Spleen (tissue), 11 donors: ENCODE results near the gene MMP20. TPM values are rescaled to one million over a fixed set of nuclear protein-coding genes. Genes with fewer than 3 reads are reported as not detected.

Experiments used
- DNase-seq: peaks from one replicate; pipeline ENCODE4 v3.0.0-alpha.2; 2020
- H3K27ac ChIP-seq, 8 donors: fragments of 200-600 bp; sonication (generic) in 7 of 8; 1 replicate in 4 of 8; 2 replicates in 4 of 8; pipeline versions ENCODE4 v1.5.0 to v1.8.0; 2016 to 2021; ENCODE audit warnings: inconsistent platforms in 4 of 8, mild to moderate bottlenecking in 4 of 8, moderate library complexity in 1 of 8
- H3K27me3 ChIP-seq, 7 donors: fragments of 200-600 bp; sonication (generic) in 6 of 7; replicated peaks in 1 of 7; 1 replicate in 4 of 7; 2 replicates in 3 of 7; pipeline versions ENCODE4 v1.5.0 to v1.8.0; 2016 to 2021; ENCODE audit warnings: inconsistent platforms in 3 of 7, mild to moderate bottlenecking in 1 of 7
- H3K36me3 ChIP-seq, 6 donors: fragments of 200-600 bp; sonication (generic) in 5 of 6; 1 replicate in 4 of 6; 2 replicates in 2 of 6; pipeline versions ENCODE4 v1.5.0 to v1.8.0; 2016 to 2021; ENCODE audit warnings: inconsistent platforms in 2 of 6
- H3K4me1 ChIP-seq, 6 donors: fragments of 200-600 bp; sonication (generic) in 5 of 6; 1 replicate in 3 of 6; 2 replicates in 3 of 6; pipeline versions ENCODE4 v1.5.0 to v1.8.0; 2016 to 2021; ENCODE audit warnings: inconsistent platforms in 3 of 6
- H3K4me3 ChIP-seq, 8 donors: fragments of 200-600 bp; sonication (generic) in 7 of 8; 1 replicate in 4 of 8; 2 replicates in 4 of 8; pipeline versions ENCODE4 v1.5.0 to v1.8.0; 2016 to 2021; ENCODE audit warnings: inconsistent platforms in 4 of 8, mild to moderate bottlenecking in 4 of 8, moderate library complexity in 2 of 8
- H3K9me3 ChIP-seq, 8 donors: fragments of 200-600 bp; sonication (generic) in 7 of 8; 1 replicate in 4 of 8; 2 replicates in 4 of 8; pipeline versions ENCODE4 v1.5.0 to v1.8.0; 2016 to 2021; ENCODE audit warnings: inconsistent platforms in 4 of 8
- CTCF ChIP-seq, 11 experiments: fragments of 200-600 bp in 7 of 11; fragments of 450-650 bp in 4 of 11; sonication (generic) in 4 of 11; IDR thresholded peaks in 8 of 11; conservative IDR thresholded peaks in 3 of 11; 1 replicate in 7 of 11; 2 replicates in 4 of 11; pipeline versions ENCODE4 v1.4.0 to v1.8.0; 2016 to 2021; ENCODE audit warnings: antibody characterized with exemption in 11 of 11, inconsistent platforms in 4 of 11, mild to moderate bottlenecking in 1 of 11
- POLR2A ChIP-seq, 3 donors: fragments of 450-650 bp; IDR thresholded peaks; one replicate each; pipeline ENCODE4 v1.5.1; 2017; ENCODE audit warnings: antibody characterized with exemption in 3 of 3, mild to moderate bottlenecking in 1 of 3
- POLR2AphosphoS5 ChIP-seq, 3 donors: sonication (generic); formaldehyde crosslinking; IDR thresholded peaks; one replicate each; pipeline ENCODE4 v1.5.1; 2017; ENCODE audit warnings: antibody characterized with exemption in 3 of 3
- WGBS, 5 donors: extraction: QIAGEN DNeasy Blood & Tissue Kit in 3 of 5; methylation state at CpG; one replicate each; pipeline versions ENCODE4 v1.1.5 to v1.1.7; 2013 to 2018; 5-methylcytosine and 5-hydroxymethylcytosine counted together
- intact Hi-C: fragments of 100-400 bp; cut with DNase I; formaldehyde crosslinking; loops from one replicate; pipeline ENCODE4 v1.15.0; 2023; ENCODE audit warnings: low total_unique reads
- polyA plus RNA-seq, 3 donors: library from polyadenylated mRNA; stranded (reverse); fragments of 200-250 nt; gene quantifications; one replicate each; pipeline ENCODE4 v1.2.1, GENCODE V29; 2013
- total RNA-seq, 7 donors: library from RNA; depleted of rRNA in 3 of 7; stranded (reverse); fragments of >200 nt in 3 of 7; fragmentation: NEBNext Ultra II Directional in 4 of 7; extraction: Animal tissue kit (Norgen Biotek cat#: 25700) in 4 of 7; gene quantifications; one replicate each; pipeline versions ENCODE4 v1.1.0 to v1.2.1, GENCODE V29; 2016 to 2021
- donor health status: healthy with polysubstance abuse.
- donor health status: DM: no; HTN: no; CAD: no; lungs with moderate emphysema.
- donor health status: DM: no; HTN: no; CAD: no.
- donor health status: Bipolar disorder and iron deficiency.
- donor health status: healthy.
- donor health status: DM: no; HTN: no; CAD: no.
- donor health status: DM: yes; HTN: yes; CAD: no.

The MMP20 gene
- total and polyA plus RNA-seq, 10 donors: 0.11 TPM; not detected in 9

- WGBS, 5 donors: 29 to 41% (median 35%) methylated on average over 8 of the region's 8 CpGs
- no peak within 1 kb of the TSS for H3K27ac ChIP-seq
These were observed 94.6 kb downstream of the MMP20 start, which contains the start of gene MMP7 for GRCh38 chr11:102530558-102530957. Gene MMP7, minus strand, starts transcription at chr11:102530747. Its CDS starts 47 bp downstream, at chr11:102530700.

GRCh38 chr11:102528618-102529017 is 96.5 kb downstream of the MMP20 start:
- H3K27me3 ChIP-seq: no peaks in the 10 kb centered on the region
- no peaks in the 10 kb centered on the region for H3K4me1 ChIP-seq
- TF ChIP-seq CTCF (IDR thresholded peaks at IDR 0.05 in 8 of 11, conservative IDR thresholded peaks at IDR 0.05 in 3 of 11) (no peak), POLR2AphosphoS5 (IDR thresholded peaks at IDR 0.05) (no peak), POLR2A (IDR thresholded peaks at IDR 0.05) (no peak)
- no peak overlapping the region for H3K27ac ChIP-seq
- no peak overlapping the region for H3K4me3 ChIP-seq
- H3K9me3 ChIP-seq: no peaks in the 10 kb centered on the region
- intact Hi-C loops: no loop called here
- DNase-seq: no peak
- no peaks in the 10 kb centered on the region for H3K36me3 ChIP-seq

More at GRCh38 chr11:102530558-102530957, 94.6 kb downstream of the MMP20 start, which contains the start of gene MMP7:
- no peaks in the 10 kb centered on the region for H3K27me3 ChIP-seq
- TF ChIP-seq POLR2AphosphoS5 (IDR thresholded peaks at IDR 0.05): no peak
- TF ChIP-seq POLR2A (IDR thresholded peaks at IDR 0.05): no peak
- H3K4me3 ChIP-seq: no peak within 1 kb of the TSS
- H3K9me3 ChIP-seq: no peaks in the 10 kb centered on the region
- no peaks in the 10 kb centered on the region for H3K4me1 ChIP-seq
- no peaks in the 10 kb centered on the region for H3K36me3 ChIP-seq
- intact Hi-C loops: no loop called here
- DNase-seq: no peak

GRCh38 chr11:102527684-102528083 is 97.4 kb downstream of the MMP20 start:
- Histone ChIP-seq H3K27ac (no peak overlapping the region), H3K27me3 (no peaks in the 10 kb centered on the region), H3K36me3 (no peaks in the 10 kb centered on the region), H3K9me3 (no peaks in the 10 kb centered on the region), H3K4me1 (peaks cover 0 to 4% (median 0%) of the 10 kb centered on the region in 6 donors), H3K4me3 (no peak overlapping the region)
- intact Hi-C loops: no loop called here
- TF ChIP-seq CTCF (IDR thresholded peaks at IDR 0.05 in 8 of 11, conservative IDR thresholded peaks at IDR 0.05 in 3 of 11) (no peak), POLR2A (IDR thresholded peaks at IDR 0.05) (no peak), POLR2AphosphoS5 (IDR thresholded peaks at IDR 0.05) (no peak)
- DNase-seq: no peak
- WGBS, 5 donors: 79 to 97% (median 97%) methylated on average over 2 of the region's 2 CpGs

- no peak for TF ChIP-seq POLR2AphosphoS5 (IDR thresholded peaks at IDR 0.05)
- TF ChIP-seq POLR2A (IDR thresholded peaks at IDR 0.05): no peak
- TF ChIP-seq CTCF (IDR thresholded peaks at IDR 0.05 in 8 of 11, conservative IDR thresholded peaks at IDR 0.05 in 3 of 11): no peak
- no peaks in the 10 kb centered on the region for H3K36me3 ChIP-seq
- WGBS, 5 donors: 83 to 100% (median 87%) methylated on average over 1 of the region's 1 CpG
- H3K9me3 ChIP-seq: no peaks in the 10 kb centered on the region
- no peak for DNase-seq
- no peak overlapping the region for H3K4me3 ChIP-seq
- no peaks in the 10 kb centered on the region for H3K27me3 ChIP-seq
- H3K4me1 ChIP-seq: peaks cover 0 to 7% (median 0%) of the 10 kb centered on the region in 6 donors
- intact Hi-C loops: no loop called here
- no peak overlapping the region for H3K27ac ChIP-seq
These were observed 98.1 kb downstream of the MMP20 start for GRCh38 chr11:102527041-102527440.

Other genes starting within 250 kb of the MMP20 start
- 100 to 1,000 TPM; 109 to 184 (median 161) TPM for gene TMEM123, start 172.6 kb downstream of the MMP20 start, total RNA-seq
- gene TMEM123, start 172.6 kb downstream of the MMP20 start, polyA plus RNA-seq: 10 to 100 TPM; 51.3 to 92.7 (median 66.3) TPM
- gene MMP7, start 94.6 kb downstream of the MMP20 start, total RNA-seq: under 1 TPM in 2 of 7 donors, not detected in 5; 0.34 to 0.63 TPM
- gene MMP7, start 94.6 kb downstream of the MMP20 start, polyA plus RNA-seq: under 1 TPM in 1 of 3 donors, not detected in 2; 0.59 TPM
- under 1 TPM in 1 of 7 donors, not detected in 6; 0.23 TPM for gene MMP27, start 80.4 kb upstream of the MMP20 start, total RNA-seq
- not detected for gene MMP27, start 80.4 kb upstream of the MMP20 start, polyA plus RNA-seq
- gene MMP8, start 99.6 kb upstream of the MMP20 start, total RNA-seq: 100 to 1,000 TPM in 1 of 7 donors, 10 to 100 TPM in 5, 1 to 10 TPM in 1; 2.2 to 120 (median 25.4) TPM
- 10 to 100 TPM in 1 of 3 donors, 1 to 10 TPM in 1, under 1 TPM in 1; 0.87 to 10.2 (median 7.5) TPM for gene MMP8, start 99.6 kb upstream of the MMP20 start, polyA plus RNA-seq
- under 1 TPM in 3 of 7 donors, not detected in 4; 0.50 to 0.79 (median 0.70) TPM for gene MMP10, start 155.3 kb upstream of the MMP20 start, total RNA-seq
- under 1 TPM in 2 of 3 donors, not detected in 1; 0.06 to 0.07 TPM for gene MMP10, start 155.3 kb upstream of the MMP20 start, polyA plus RNA-seq
- 1 to 10 TPM; 1.2 to 8.8 (median 2.3) TPM for gene MMP1, start 172.8 kb upstream of the MMP20 start, total RNA-seq
- 1 to 10 TPM in 2 of 3 donors, under 1 TPM in 1; 1.00 to 4.0 (median 2.4) TPM for gene MMP1, start 172.8 kb upstream of the MMP20 start, polyA plus RNA-seq
- not detected for gene MMP3, start 218.3 kb upstream of the MMP20 start, total RNA-seq
- gene MMP3, start 218.3 kb upstream of the MMP20 start, polyA plus RNA-seq: not detected
- 10 to 100 TPM in 1 of 7 donors, 1 to 10 TPM in 6; 1.7 to 64.9 (median 4.8) TPM for gene MMP12, start 249.7 kb upstream of the MMP20 start, total RNA-seq
- 1 to 10 TPM in 2 of 3 donors, under 1 TPM in 1; 0.52 to 8.1 (median 1.7) TPM for gene MMP12, start 249.7 kb upstream of the MMP20 start, polyA plus RNA-seq